ENCODE data around the gene MDP1.

GRCh38 chr14:24212924-24213865, 2.7 kb downstream of the MDP1 start, which contains the start of gene CHMP4A:
- TF ChIP-seq CTCF (IDR thresholded peaks at IDR 0.05) (no peak), SIN3A (IDR thresholded peaks at IDR 0.05; ENCODE audit: borderline replicate concordance, insufficient read depth, low read depth, low read length) (no peak), POLR2AphosphoS5 (IDR thresholded peaks at IDR 0.05; ENCODE audit: low read depth, low read length) (peak; percentile 91)

All from Panc1 (cell line).